H9 (cell line): Measurements from ENCODE around the gene IGF2. TPM values are rescaled to one million over a fixed set of nuclear protein-coding genes. Genes with fewer than 3 reads are reported as not detected.

Experiments used
- DNase-seq: peaks from one replicate; pipeline ENCODE4 v3.0.0-alpha.2; 2017
- H2AFZ ChIP-seq: one replicate; pipeline ENCODE4 v1.6.1; 2013; ENCODE audit warnings: mild to moderate bottlenecking, low read length, control low read depth, moderate library complexity
- H2AK5ac ChIP-seq: 2 replicates; pipeline ENCODE4 v1.6.1; 2013; ENCODE audit warnings: low read length, control low read depth, mixed read lengths; ENCODE audit not compliant: insufficient read length
- H2BK120ac ChIP-seq: one replicate; pipeline ENCODE4 v1.6.1; 2013; ENCODE audit warnings: low read depth, mild to moderate bottlenecking, low read length, control low read depth, inconsistent platforms; ENCODE audit not compliant: poor library complexity, severe bottlenecking
- H2BK12ac ChIP-seq: 2 replicates; pipeline ENCODE4 v1.6.1; 2013; ENCODE audit warnings: low read length, control low read depth, mixed read lengths, low read depth; ENCODE audit not compliant: insufficient read length
- H2BK15ac ChIP-seq: 2 replicates; pipeline ENCODE4 v1.6.1; 2013; ENCODE audit warnings: low read depth, low read length, control low read depth
- H2BK20ac ChIP-seq: one replicate; pipeline ENCODE4 v1.6.1; 2013; ENCODE audit warnings: low read depth, mild to moderate bottlenecking, low read length, control low read depth, inconsistent platforms; ENCODE audit not compliant: poor library complexity, severe bottlenecking
- H2BK5ac ChIP-seq: 2 replicates; pipeline ENCODE4 v1.6.1; 2013; ENCODE audit warnings: low read length, control low read depth, mixed read lengths; ENCODE audit not compliant: insufficient read length
- H3K14ac ChIP-seq: 2 replicates; pipeline ENCODE4 v1.6.1; 2013; ENCODE audit warnings: low read length, control low read depth; ENCODE audit not compliant: insufficient read depth
- H3K18ac ChIP-seq: 2 replicates; pipeline ENCODE4 v1.6.1; 2013; ENCODE audit warnings: low read depth, mild to moderate bottlenecking, mixed read lengths, low read length, control low read depth; ENCODE audit not compliant: insufficient read length
- H3K23ac ChIP-seq: 2 replicates; pipeline ENCODE4 v1.6.1; 2013; ENCODE audit warnings: low read length, control low read depth, mixed read lengths, low read depth; ENCODE audit not compliant: insufficient read length
- H3K23me2 ChIP-seq: 2 replicates; pipeline ENCODE4 v1.6.1; 2013; ENCODE audit warnings: low read depth, mild to moderate bottlenecking, mixed read lengths, low read length, control low read depth; ENCODE audit not compliant: insufficient read length, poor library complexity, severe bottlenecking
- H3K27ac ChIP-seq: 2 replicates; pipeline ENCODE4 v1.5.1; 2013; ENCODE audit warnings: low read length, control low read depth, mixed read lengths, low read depth; ENCODE audit not compliant: insufficient read length
- H3K27me3 ChIP-seq: 2 replicates; pipeline ENCODE4 v1.6.1; 2013; ENCODE audit warnings: low read length, control low read depth, inconsistent platforms; ENCODE audit not compliant: insufficient read depth
- H3K4ac ChIP-seq: 2 replicates; pipeline ENCODE4 v1.6.1; 2013; ENCODE audit warnings: low read depth, mild to moderate bottlenecking, control low read depth, inconsistent platforms, low read length, moderate library complexity
- H3K4me1 ChIP-seq: 2 replicates; pipeline ENCODE4 v1.6.1; 2013; ENCODE audit warnings: low read length, control low read depth, inconsistent platforms; ENCODE audit not compliant: insufficient read depth
- H3K4me2 ChIP-seq: 2 replicates; pipeline ENCODE4 v1.6.1; 2013; ENCODE audit warnings: low read length, control low read depth, mixed read lengths; ENCODE audit not compliant: insufficient read length, insufficient read depth
- H3K56ac ChIP-seq: 2 replicates; pipeline ENCODE4 v1.6.1; 2013; ENCODE audit warnings: low read depth, mild to moderate bottlenecking, mixed read lengths, low read length, control low read depth; ENCODE audit not compliant: insufficient read length
- H3K79me1 ChIP-seq: 2 replicates; pipeline ENCODE4 v1.6.1; 2013; ENCODE audit warnings: low read depth, mild to moderate bottlenecking, moderate library complexity, low read length, control low read depth, inconsistent platforms; ENCODE audit not compliant: insufficient read depth, poor library complexity, severe bottlenecking
- H3K79me2 ChIP-seq: 2 replicates; pipeline ENCODE4 v1.6.1; 2013; ENCODE audit warnings: low read length, control low read depth, inconsistent platforms; ENCODE audit not compliant: insufficient read depth
- H3K9ac ChIP-seq: 2 replicates; pipeline ENCODE4 v1.6.1; 2013; ENCODE audit warnings: low read length, control low read depth, mixed read lengths; ENCODE audit not compliant: insufficient read length; ENCODE audit errors: extremely low read depth
- H3K9me3 ChIP-seq: one replicate; pipeline ENCODE4 v1.6.1; 2013; ENCODE audit warnings: low read depth, low read length, inconsistent platforms; ENCODE audit not compliant: control insufficient read depth
- H3T11ph ChIP-seq: one replicate; pipeline ENCODE4 v1.6.1; 2013; ENCODE audit warnings: mild to moderate bottlenecking, low read length, control low read depth, inconsistent platforms
- H4K20me1 ChIP-seq: one replicate; pipeline ENCODE4 v1.6.1; 2013; ENCODE audit not compliant: control insufficient read depth, insufficient read length, insufficient read depth
- H4K5ac ChIP-seq: 2 replicates; pipeline ENCODE4 v1.6.1; 2013; ENCODE audit warnings: low read depth, mild to moderate bottlenecking, mixed read lengths, low read length, control low read depth; ENCODE audit not compliant: insufficient read length
- H4K8ac ChIP-seq: replicated peaks from 2 replicates; pipeline ENCODE4 v1.6.1; 2013; ENCODE audit warnings: low read length, control low read depth, mixed read lengths, low read depth; ENCODE audit not compliant: insufficient read length
- H4K91ac ChIP-seq: 2 replicates; pipeline ENCODE4 v1.6.1; 2013; ENCODE audit warnings: low read depth, mild to moderate bottlenecking, moderate library complexity, mixed read lengths, low read length, control low read depth; ENCODE audit not compliant: insufficient read length
- H3K27ac Mint-ChIP-seq, 3 experiments: 2 replicates in 2 of 3; 3 replicates in 1 of 3; pipeline ENCODE4 v1.8.0; 2020 to 2021; ENCODE audit warnings: mixed read lengths in 3 of 3, mild to moderate bottlenecking in 1 of 3, moderate library complexity in 1 of 3
- H3K27me3 Mint-ChIP-seq: 2 replicates; pipeline ENCODE4 v1.8.0; 2021; ENCODE audit warnings: low read depth, mild to moderate bottlenecking, moderate library complexity, mixed read lengths
- H3K36me3 Mint-ChIP-seq, 3 experiments: 2 replicates in 2 of 3; 3 replicates in 1 of 3; pipeline ENCODE4 v1.8.0; 2020 to 2021; ENCODE audit warnings: low read depth in 3 of 3, mixed read lengths in 3 of 3; ENCODE audit not compliant: insufficient read depth in 1 of 3
- H3K4me1 Mint-ChIP-seq, 2 experiments: 2 replicates each; pipeline ENCODE4 v1.8.0; 2020; ENCODE audit warnings: mixed read lengths in 2 of 2
- H3K4me3 Mint-ChIP-seq, 2 experiments: 2 replicates in 1 of 2; 3 replicates in 1 of 2; pipeline ENCODE4 v1.8.0; 2020 to 2021; ENCODE audit warnings: mild to moderate bottlenecking in 2 of 2, mixed read lengths in 2 of 2, moderate library complexity in 1 of 2
- H3K9me3 Mint-ChIP-seq, 2 experiments: 2 replicates in 1 of 2; 3 replicates in 1 of 2; pipeline ENCODE4 v1.8.0; 2020; ENCODE audit warnings: mild to moderate bottlenecking in 2 of 2, mixed read lengths in 2 of 2, moderate library complexity in 1 of 2
- WGBS: extraction: QIAGEN DNeasy Blood & Tissue Kit; methylation state at CpG from one replicate; pipeline ENCODE4 v1.1.7; 2013; ENCODE audit warnings: missing lambda C conversion rate, low lambda C conversion rate, mixed read lengths; ENCODE audit not compliant: insufficient read length; ENCODE audit errors: extremely low coverage; 5-methylcytosine and 5-hydroxymethylcytosine counted together
- total RNA-seq: library from RNA; stranded (reverse); gene quantifications from 2 replicates; pipeline ENCODE4 v1.2.1, GENCODE V29; 2021
- TF ChIP-seq, protein P1 (sequence below): fragments of 200-600 bp; sonication (generic); conservative IDR thresholded peaks from 3 replicates; pipeline ENCODE4 v1.8.0; 2021; ENCODE audit warnings: antibody characterized with exemption, mild to moderate bottlenecking

The IGF2 gene
- total RNA-seq, 1 experiment from 2014 or later = 2.8 TPM

DNA sequence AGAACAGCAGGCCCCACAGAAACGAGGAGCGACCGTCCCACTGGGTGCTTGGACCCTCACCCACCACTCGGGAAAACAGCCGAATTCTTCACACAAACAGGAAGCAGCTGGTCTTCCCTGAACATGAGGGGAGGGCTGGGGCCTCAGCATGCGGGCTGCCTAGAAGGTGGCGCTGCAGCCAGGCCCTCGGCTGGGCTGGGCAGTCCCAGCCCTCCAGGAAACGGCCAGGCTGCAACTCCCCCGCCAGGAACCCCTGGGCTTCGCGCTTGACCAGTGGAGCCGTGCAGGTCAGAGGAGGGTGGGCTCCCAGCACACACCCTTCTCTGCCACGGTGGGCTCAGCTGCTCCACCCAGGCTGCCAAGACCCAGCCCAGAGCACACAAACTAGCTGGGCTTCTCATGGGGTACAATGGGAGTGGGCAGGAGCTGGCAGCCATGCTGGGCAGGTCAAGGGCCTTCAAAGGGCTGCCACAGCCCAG lies 29.6 kb downstream of the IGF2 start:
- H4K91ac ChIP-seq = no peak overlapping the region
- H4K20me1 ChIP-seq = no peaks in the 10 kb centered on the region
- no peak overlapping the region for H3K18ac ChIP-seq
- H3T11ph ChIP-seq = no peak overlapping the region
- peak; percentile 57 for DNase-seq
- H3K27me3 ChIP-seq = no peaks in the 10 kb centered on the region
- H4K8ac ChIP-seq = no peak overlapping the region
- Mint-ChIP-seq H3K4me3 (no peak overlapping the region), H3K9me3 (peaks cover 0 to 2% of the 10 kb centered on the region in 2 experiments; a peak in 1 of 5 replicates), H3K27me3 (peaks cover 29% of the 10 kb centered on the region), H3K36me3 (no peaks in the 10 kb centered on the region; a peak in 1 of 7 replicates), H3K4me1 (peaks cover 11 to 14% of the 10 kb centered on the region in 2 experiments), H3K27ac (no peak overlapping the region)
- H2BK20ac ChIP-seq = no peak overlapping the region
- H3K27ac ChIP-seq = no peak overlapping the region
- no peak overlapping the region for H3K4me2 ChIP-seq
- no peaks in the 10 kb centered on the region for H3K23me2 ChIP-seq
- no peaks in the 10 kb centered on the region for H3K9me3 ChIP-seq
- H3K23ac ChIP-seq = no peak overlapping the region
- no peak overlapping the region for H3K56ac ChIP-seq
- H3K14ac ChIP-seq = peak overlapping the region; percentile 57; the same call in 1 of the 2 replicates
- no peak overlapping the region for H3K9ac ChIP-seq
- no peak overlapping the region for H2BK15ac ChIP-seq
- no peak overlapping the region for H2BK12ac ChIP-seq
- no peaks in the 10 kb centered on the region for H3K79me1 ChIP-seq
- H4K5ac ChIP-seq = no peak overlapping the region
- H3K79me2 ChIP-seq = no peaks in the 10 kb centered on the region
- no peak overlapping the region for H2BK5ac ChIP-seq
- TF ChIP-seq, protein P1, sequence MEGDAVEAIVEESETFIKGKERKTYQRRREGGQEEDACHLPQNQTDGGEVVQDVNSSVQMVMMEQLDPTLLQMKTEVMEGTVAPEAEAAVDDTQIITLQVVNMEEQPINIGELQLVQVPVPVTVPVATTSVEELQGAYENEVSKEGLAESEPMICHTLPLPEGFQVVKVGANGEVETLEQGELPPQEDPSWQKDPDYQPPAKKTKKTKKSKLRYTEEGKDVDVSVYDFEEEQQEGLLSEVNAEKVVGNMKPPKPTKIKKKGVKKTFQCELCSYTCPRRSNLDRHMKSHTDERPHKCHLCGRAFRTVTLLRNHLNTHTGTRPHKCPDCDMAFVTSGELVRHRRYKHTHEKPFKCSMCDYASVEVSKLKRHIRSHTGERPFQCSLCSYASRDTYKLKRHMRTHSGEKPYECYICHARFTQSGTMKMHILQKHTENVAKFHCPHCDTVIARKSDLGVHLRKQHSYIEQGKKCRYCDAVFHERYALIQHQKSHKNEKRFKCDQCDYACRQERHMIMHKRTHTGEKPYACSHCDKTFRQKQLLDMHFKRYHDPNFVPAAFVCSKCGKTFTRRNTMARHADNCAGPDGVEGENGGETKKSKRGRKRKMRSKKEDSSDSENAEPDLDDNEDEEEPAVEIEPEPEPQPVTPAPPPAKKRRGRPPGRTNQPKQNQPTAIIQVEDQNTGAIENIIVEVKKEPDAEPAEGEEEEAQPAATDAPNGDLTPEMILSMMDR = no peak
- H3K4me1 ChIP-seq = no peaks in the 10 kb centered on the region
- WGBS = no CpG with 5 or more reads among the region's 14 CpGs
- no peak overlapping the region for H2AK5ac ChIP-seq
- H3K4ac ChIP-seq = no peak overlapping the region
- H2BK120ac ChIP-seq = no peak overlapping the region
- H2AFZ ChIP-seq = no peak overlapping the region
